Parathyroid adenoma (tissue), 2 donors: ENCODE data around the gene N4BP3.
A peak's percentile ranks its signal among the peaks of the same experiment; 100 is the strongest.

ENCODE experiments used
- H2AFZ ChIP-seq: fragments of 300-600 bp; sonication (generic); one replicate; pipeline ENCODE4 v1.7.0; 2017; ENCODE audit warnings: antibody characterized with exemption, mild to moderate bottlenecking
- H3K27ac ChIP-seq: fragments of 300-600 bp; sonication (generic); one replicate; pipeline ENCODE4 v1.7.0; 2017
- H3K27me3 ChIP-seq: fragments of 300-600 bp; sonication (generic); one replicate; pipeline ENCODE4 v1.7.0; 2017; ENCODE audit warnings: low read length; ENCODE audit not compliant: control insufficient read depth, insufficient read depth
- H3K36me3 ChIP-seq: fragments of 300-600 bp; sonication (generic); one replicate; pipeline ENCODE4 v1.7.0; 2017; ENCODE audit warnings: low read length; ENCODE audit not compliant: control insufficient read depth, insufficient read depth
- H3K4me1 ChIP-seq: fragments of 300-600 bp; sonication (generic); one replicate; pipeline ENCODE4 v1.7.0; 2017; ENCODE audit warnings: control low read depth
- H3K4me2 ChIP-seq: fragments of 300-600 bp; sonication (generic); one replicate; pipeline ENCODE4 v1.7.0; 2017; ENCODE audit warnings: low read length
- H3K4me3 ChIP-seq: fragments of 300-600 bp; sonication (generic); one replicate; pipeline ENCODE4 v1.7.0; 2017; ENCODE audit warnings: low read depth, low read length
- H3K79me2 ChIP-seq: fragments of 300-600 bp; sonication (generic); one replicate; pipeline ENCODE4 v1.7.0; 2017; ENCODE audit warnings: control low read depth
- H3K9ac ChIP-seq: fragments of 300-600 bp; sonication (generic); one replicate; pipeline ENCODE4 v1.7.0; 2017; ENCODE audit warnings: mild to moderate bottlenecking
- H3K9me3 ChIP-seq: fragments of 300-600 bp; sonication (generic); one replicate; pipeline ENCODE4 v1.7.0; 2017; ENCODE audit warnings: low read length; ENCODE audit not compliant: control insufficient read depth
- TF ChIP-seq, protein P1 (sequence below): fragments of 300-600 bp; sonication (generic); IDR thresholded peaks from one replicate; pipeline ENCODE4 v1.7.0; 2017; ENCODE audit warnings: antibody characterized with exemption, mild to moderate bottlenecking
- donor health status: primary hyperparathyroidism.

N4BP3 gene

DNA sequence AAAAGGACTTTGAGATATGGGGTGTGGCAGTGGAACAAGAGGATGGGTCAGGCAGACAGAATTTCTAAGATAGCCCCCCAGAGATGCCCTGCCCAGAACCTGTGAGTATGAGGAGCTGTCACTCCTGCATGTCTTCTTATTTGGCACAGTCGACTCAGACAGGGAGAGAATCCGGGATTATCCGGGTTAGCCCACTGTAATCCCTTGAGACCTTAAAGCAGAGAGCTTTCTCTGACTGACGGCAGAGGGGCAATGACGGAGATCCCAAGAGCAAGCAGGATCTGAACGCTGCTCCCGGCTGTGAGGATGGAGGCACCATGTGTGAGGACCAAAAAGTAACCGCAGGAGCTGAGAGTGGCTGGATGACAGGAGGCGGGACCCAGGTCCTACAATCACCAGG is 49.1 kb downstream of the N4BP3 start:
- Histone ChIP-seq H3K4me3 (no peak overlapping the region), H3K9ac (no peak overlapping the region), H3K79me2 (no peaks in the 10 kb centered on the region), H3K9me3 (no peaks in the 10 kb centered on the region), H3K36me3 (no peaks in the 10 kb centered on the region), H3K27me3 (no peaks in the 10 kb centered on the region), H2AFZ (no peak overlapping the region), H3K27ac (no peak overlapping the region), H3K4me1 (no peaks in the 10 kb centered on the region), H3K4me2 (no peak overlapping the region)
- TF ChIP-seq, protein P1, sequence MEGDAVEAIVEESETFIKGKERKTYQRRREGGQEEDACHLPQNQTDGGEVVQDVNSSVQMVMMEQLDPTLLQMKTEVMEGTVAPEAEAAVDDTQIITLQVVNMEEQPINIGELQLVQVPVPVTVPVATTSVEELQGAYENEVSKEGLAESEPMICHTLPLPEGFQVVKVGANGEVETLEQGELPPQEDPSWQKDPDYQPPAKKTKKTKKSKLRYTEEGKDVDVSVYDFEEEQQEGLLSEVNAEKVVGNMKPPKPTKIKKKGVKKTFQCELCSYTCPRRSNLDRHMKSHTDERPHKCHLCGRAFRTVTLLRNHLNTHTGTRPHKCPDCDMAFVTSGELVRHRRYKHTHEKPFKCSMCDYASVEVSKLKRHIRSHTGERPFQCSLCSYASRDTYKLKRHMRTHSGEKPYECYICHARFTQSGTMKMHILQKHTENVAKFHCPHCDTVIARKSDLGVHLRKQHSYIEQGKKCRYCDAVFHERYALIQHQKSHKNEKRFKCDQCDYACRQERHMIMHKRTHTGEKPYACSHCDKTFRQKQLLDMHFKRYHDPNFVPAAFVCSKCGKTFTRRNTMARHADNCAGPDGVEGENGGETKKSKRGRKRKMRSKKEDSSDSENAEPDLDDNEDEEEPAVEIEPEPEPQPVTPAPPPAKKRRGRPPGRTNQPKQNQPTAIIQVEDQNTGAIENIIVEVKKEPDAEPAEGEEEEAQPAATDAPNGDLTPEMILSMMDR, result no peak

DNA sequence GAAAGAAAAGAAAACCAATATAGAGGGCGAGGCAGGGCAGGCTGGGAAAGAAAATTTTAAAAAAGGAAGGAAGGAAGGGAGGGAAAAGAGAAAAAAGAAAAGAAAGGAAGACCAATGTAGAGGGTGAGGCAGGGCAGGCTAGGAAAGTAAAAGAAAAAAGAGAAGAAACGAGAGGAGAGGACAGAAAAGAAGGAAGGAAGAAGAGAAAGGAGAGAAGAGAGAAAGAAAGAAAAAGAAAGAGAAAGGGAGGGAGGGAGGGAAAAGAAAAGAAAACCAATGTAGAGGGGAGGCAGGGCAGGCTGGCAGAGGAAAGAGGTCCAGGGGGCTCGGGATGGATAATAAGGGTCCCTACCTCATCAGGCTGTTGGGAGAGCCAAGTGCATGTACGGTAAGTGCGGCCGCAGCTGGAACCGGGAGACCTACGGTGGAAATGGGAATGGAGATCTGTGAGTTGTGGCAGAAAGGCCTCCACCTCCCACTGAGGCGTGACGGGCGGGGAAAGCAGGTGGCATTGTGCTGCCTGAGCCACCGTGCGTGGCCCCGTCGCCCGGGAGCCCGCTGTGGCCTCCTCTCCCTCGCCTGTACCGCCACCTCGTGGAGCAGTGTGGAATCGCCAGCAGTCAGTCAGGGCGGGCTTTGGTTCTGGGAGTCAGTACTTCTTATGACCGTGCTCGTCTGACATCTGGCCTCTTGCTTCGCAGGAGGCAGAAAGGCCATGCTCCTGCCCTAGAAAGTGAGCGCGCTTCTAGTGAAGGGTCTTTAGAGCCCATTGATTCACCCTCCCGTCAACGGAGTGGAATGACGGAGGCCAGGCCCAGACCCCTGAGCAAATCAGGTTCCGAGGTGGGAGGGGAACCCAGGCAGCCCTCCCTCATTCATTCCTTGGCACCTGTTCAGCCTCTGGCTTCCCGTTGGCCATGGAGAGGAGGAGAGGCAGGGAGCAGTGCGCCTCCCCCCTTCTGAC is 50.7 kb downstream of the N4BP3 start:
- Histone ChIP-seq H3K36me3 (no peaks in the 10 kb centered on the region), H3K4me3 (no peak overlapping the region), H3K79me2 (no peaks in the 10 kb centered on the region), H3K9ac (no peak overlapping the region), H3K4me1 (no peaks in the 10 kb centered on the region), H2AFZ (peak overlapping the region; percentile 80), H3K27ac (no peak overlapping the region), H3K4me2 (peak overlapping the region; percentile 13), H3K27me3 (no peaks in the 10 kb centered on the region), H3K9me3 (no peaks in the 10 kb centered on the region)
- TF ChIP-seq, protein P1, result peak; percentile 98

DNA sequence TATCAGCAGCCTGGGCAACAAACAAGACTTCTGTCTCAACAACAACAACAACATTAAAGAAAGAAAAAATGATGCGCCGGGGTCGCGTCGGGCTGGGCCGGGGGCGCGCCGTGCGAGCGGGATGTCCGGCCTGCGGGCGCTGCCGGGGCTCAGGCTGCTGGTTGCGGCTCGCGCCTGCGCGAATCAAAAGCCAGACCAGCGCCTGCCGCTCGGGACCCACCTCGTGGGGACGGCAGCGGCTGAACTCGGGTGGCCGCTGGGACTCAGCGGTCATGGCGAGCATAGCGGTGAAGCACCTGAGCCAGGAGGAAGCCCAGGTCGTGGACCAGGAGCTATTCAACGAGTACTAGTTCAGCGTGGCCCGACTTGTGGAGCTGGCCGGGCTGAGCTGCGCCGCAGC is 52.2 kb downstream of the N4BP3 start:
- no peak overlapping the region for H3K4me3 ChIP-seq
- TF ChIP-seq, protein P1, result no peak
- H3K4me2 ChIP-seq, result no peak overlapping the region
- no peaks in the 10 kb centered on the region for H3K79me2 ChIP-seq
- H3K4me1 ChIP-seq, result no peaks in the 10 kb centered on the region
- H3K9ac ChIP-seq, result no peak overlapping the region
- H3K27me3 ChIP-seq, result no peaks in the 10 kb centered on the region
- no peaks in the 10 kb centered on the region for H3K36me3 ChIP-seq
- H2AFZ ChIP-seq, result peak overlapping the region; percentile 41
- no peak overlapping the region for H3K27ac ChIP-seq
- H3K9me3 ChIP-seq, result no peaks in the 10 kb centered on the region

DNA sequence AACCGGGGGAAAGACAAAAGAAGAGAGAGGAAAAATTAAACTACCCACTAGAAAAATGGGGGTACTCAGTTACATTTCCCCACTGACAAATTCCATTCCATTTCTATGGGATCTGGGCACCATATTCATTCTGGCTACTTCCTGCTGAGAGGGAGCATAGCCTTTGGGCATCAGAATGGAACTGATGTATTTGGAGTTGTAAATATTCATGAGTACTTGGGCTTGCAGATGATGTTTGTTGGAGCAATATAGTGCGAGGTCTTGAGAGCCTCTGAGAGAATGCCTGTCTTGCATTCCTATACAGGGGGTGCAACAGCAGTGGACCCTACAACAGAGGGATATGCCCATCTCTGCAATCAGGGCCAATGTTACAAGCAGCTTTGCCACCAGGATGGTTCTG is 57.1 kb downstream of the N4BP3 start:
- Histone ChIP-seq H3K79me2 (no peaks in the 10 kb centered on the region), H3K36me3 (no peaks in the 10 kb centered on the region), H3K4me2 (no peak overlapping the region), H3K27ac (no peak overlapping the region), H3K27me3 (no peaks in the 10 kb centered on the region), H3K9ac (no peak overlapping the region), H3K9me3 (no peaks in the 10 kb centered on the region), H2AFZ (no peak overlapping the region), H3K4me1 (no peaks in the 10 kb centered on the region), H3K4me3 (no peak overlapping the region)
- TF ChIP-seq, protein P1, result no peak
